Stimulated activated CD4-positive, alpha-beta T cell treated with anti-CD3 and anti-CD28 coated beads, Interleukin-2, amount 100 ng/mL, for 4 hours (primary cell): ENCODE measurements around the gene SAMD14.

Experiments used
- DNase-seq: peaks from one replicate; pipeline ENCODE4 v3.0.0-alpha.2; 2020; ENCODE audit warnings: low read depth

SAMD14 gene

GRCh38 chr17:50096092-50096491, 33.9 kb downstream of the SAMD14 start:
- no peak for DNase-seq

GRCh38 chr17:50095626-50096037, 34.3 kb downstream of the SAMD14 start:
- no peak for DNase-seq

- peak; percentile 92 for DNase-seq
Observed at GRCh38 chr17:50094753-50095619, 35.0 kb downstream of the SAMD14 start, which contains the start of gene PDK2. PDK2 (plus strand) TSS chr17:50095351; CDS start chr17:50095436, 85 bp downstream.

- DNase-seq: peak; percentile 77
Observed at GRCh38 chr17:50094243-50094752, 35.7 kb downstream of the SAMD14 start.

GRCh38 chr17:50093807-50094206, 36.2 kb downstream of the SAMD14 start:
- DNase-seq: no peak

GRCh38 chr17:50093246-50093645, 36.7 kb downstream of the SAMD14 start:
- no peak for DNase-seq

- no peak for DNase-seq
Observed at GRCh38 chr17:50091918-50092285, 38.1 kb downstream of the SAMD14 start.

GRCh38 chr17:50090971-50091917, 38.7 kb downstream of the SAMD14 start:
- no peak for DNase-seq

- DNase-seq: no peak
Observed at GRCh38 chr17:50090071-50090470, 39.9 kb downstream of the SAMD14 start.

- no peak for DNase-seq
Observed at GRCh38 chr17:50088952-50089825, 40.8 kb downstream of the SAMD14 start.

GRCh38 chr17:50087912-50088405, 42.0 kb downstream of the SAMD14 start:
- no peak for DNase-seq

- DNase-seq: peak; percentile 55
Observed at GRCh38 chr17:50087246-50087911, 42.6 kb downstream of the SAMD14 start.

- no peak for DNase-seq
Observed at GRCh38 chr17:50081757-50082156, 48.2 kb downstream of the SAMD14 start.

GRCh38 chr17:50080827-50081226, 49.1 kb downstream of the SAMD14 start:
- no peak for DNase-seq

GRCh38 chr17:50080096-50080480, 49.9 kb downstream of the SAMD14 start:
- no peak for DNase-seq

- no peak for DNase-seq
Observed at GRCh38 chr17:50079334-50080095, 50.4 kb downstream of the SAMD14 start.

- DNase-seq: no peak
Observed at GRCh38 chr17:50078430-50078829, 51.5 kb downstream of the SAMD14 start.

- DNase-seq: no peak
Observed at GRCh38 chr17:50076591-50077235, 53.2 kb downstream of the SAMD14 start.

GRCh38 chr17:50076221-50076590, 53.8 kb downstream of the SAMD14 start:
- no peak for DNase-seq
